ENCODE measurements around the gene ALPK3.

DNA sequence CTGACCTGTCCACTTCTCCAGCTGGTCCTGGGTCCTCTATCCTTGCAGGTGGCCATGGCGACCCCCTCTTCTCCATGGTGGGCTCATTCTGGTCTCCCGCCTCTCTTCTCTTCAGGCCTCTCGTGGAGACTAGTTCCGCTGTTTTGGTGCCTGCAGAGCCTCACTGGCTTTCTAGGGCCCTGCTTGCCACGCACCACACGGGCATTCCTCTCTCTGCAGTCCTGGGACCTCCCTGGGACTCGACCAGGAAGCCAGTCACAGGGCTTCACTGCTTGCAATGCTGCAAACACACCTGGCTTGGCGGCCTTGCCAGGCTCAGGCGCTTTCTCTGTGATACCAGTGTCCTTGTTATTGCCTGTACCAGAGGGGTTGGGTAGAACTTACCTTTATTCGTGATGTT lies 76.5 kb downstream of the ALPK3 start:
- TF ChIP-seq POLR2AphosphoS5 (IDR thresholded peaks at IDR 0.05; ENCODE audit: borderline replicate concordance, low read depth, low read length) (no peak), EZH2 (IDR thresholded peaks at IDR 0.05) (no peak)
